Measurements from ENCODE around the gene DLG4.

DLG4 gene

GRCh38 chr17:7229504-7229903 lies 9.9 kb upstream of the DLG4 start:
- no peak for DNase-seq (ENCODE audit: low read depth in 2 of 2)

GRCh38 chr17:7228920-7229319 lies 9.3 kb upstream of the DLG4 start:
- no peak for DNase-seq (ENCODE audit: low read depth in 2 of 2)

GRCh38 chr17:7226721-7227710 lies 7.4 kb upstream of the DLG4 start:
- no peak for DNase-seq (ENCODE audit: low read depth in 2 of 2)

GRCh38 chr17:7225711-7226331 lies 6.2 kb upstream of the DLG4 start:
- DNase-seq (ENCODE audit: low read depth in 2 of 2): no peak

GRCh38 chr17:7224661-7225111 lies 5.0 kb upstream of the DLG4 start:
- no peak for DNase-seq (ENCODE audit: low read depth in 2 of 2)

GRCh38 chr17:7224110-7224509 lies 4.5 kb upstream of the DLG4 start:
- no peak for DNase-seq (ENCODE audit: low read depth in 2 of 2)

GRCh38 chr17:7223375-7223774 lies 3.7 kb upstream of the DLG4 start:
- no peak for DNase-seq (ENCODE audit: low read depth in 2 of 2)

- DNase-seq (ENCODE audit: low read depth in 2 of 2): no peak
Observed at GRCh38 chr17:7222972-7223292, 3.3 kb upstream of the DLG4 start.

GRCh38 chr17:7222093-7222971 lies 2.7 kb upstream of the DLG4 start:
- no peak for DNase-seq (ENCODE audit: low read depth in 2 of 2)

- DNase-seq (ENCODE audit: low read depth in 2 of 2): no peak
Observed at GRCh38 chr17:7221278-7222092, 1.8 kb upstream of the DLG4 start.

- peak in 1 of 2 donors; percentile 43 for DNase-seq (ENCODE audit: low read depth in 2 of 2)
Observed at GRCh38 chr17:7220593-7221277, 1.1 kb upstream of the DLG4 start.

GRCh38 chr17:7219229-7219811 lies 316 bp downstream of the DLG4 start:
- DNase-seq (ENCODE audit: low read depth in 2 of 2): no peak

GRCh38 chr17:7218758-7219157 lies 878 bp downstream of the DLG4 start:
- no peak for DNase-seq (ENCODE audit: low read depth in 2 of 2)

GRCh38 chr17:7218166-7218565 lies 1.5 kb downstream of the DLG4 start:
- no peak for DNase-seq (ENCODE audit: low read depth in 2 of 2)

GRCh38 chr17:7217113-7217987 lies 2.3 kb downstream of the DLG4 start:
- DNase-seq (ENCODE audit: low read depth in 2 of 2): no peak

- no peak for DNase-seq (ENCODE audit: low read depth in 2 of 2)
Observed at GRCh38 chr17:7216242-7217112, 3.2 kb downstream of the DLG4 start.

GRCh38 chr17:7215652-7216180 lies 3.9 kb downstream of the DLG4 start:
- no peak for DNase-seq (ENCODE audit: low read depth in 2 of 2)

GRCh38 chr17:7215136-7215638 lies 4.4 kb downstream of the DLG4 start:
- no peak for DNase-seq (ENCODE audit: low read depth in 2 of 2)

Data from stimulated activated CD8-positive, alpha-beta memory T cell treated with anti-CD3 and anti-CD28 coated beads, Interleukin-2, amount 100 ng/mL, for 48 hours (primary cell).